GM19240 (cell line): ENCODE data around the gene GRPR.
A peak's percentile ranks its signal among the peaks of the same experiment; 100 is the strongest.
"Not testable (repeated sequence)": the region's sequence is repeated elsewhere in the genome, so short reads cannot be mapped to it uniquely, and the experiment has no call there.

Experiments
- DNase-seq: peaks from one replicate; pipeline ENCODE4 v3.0.0; 2011; ENCODE audit warnings: low spot score; ENCODE audit not compliant: insufficient read length

The GRPR gene

GRCh38 chrX:16137416-16138107, 14.2 kb downstream of the GRPR start:
- peak; percentile 26 for DNase-seq

DNA sequence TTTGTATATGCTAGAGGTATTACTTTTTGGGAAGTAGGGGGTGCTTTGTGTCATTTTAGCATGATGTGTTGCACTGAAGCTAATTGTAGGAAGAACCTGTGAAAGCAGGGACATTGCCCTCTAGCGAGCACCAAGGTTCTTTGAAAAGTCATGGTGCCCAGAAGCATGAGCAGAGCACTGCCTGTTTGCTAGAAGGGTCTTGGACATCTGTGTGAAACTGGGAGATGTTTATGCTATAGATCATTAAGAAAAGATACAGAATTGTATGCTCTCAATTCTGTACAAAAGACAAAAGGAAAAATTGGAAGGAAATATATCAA, 14.7 kb downstream of the GRPR start:
- no peak for DNase-seq

DNA sequence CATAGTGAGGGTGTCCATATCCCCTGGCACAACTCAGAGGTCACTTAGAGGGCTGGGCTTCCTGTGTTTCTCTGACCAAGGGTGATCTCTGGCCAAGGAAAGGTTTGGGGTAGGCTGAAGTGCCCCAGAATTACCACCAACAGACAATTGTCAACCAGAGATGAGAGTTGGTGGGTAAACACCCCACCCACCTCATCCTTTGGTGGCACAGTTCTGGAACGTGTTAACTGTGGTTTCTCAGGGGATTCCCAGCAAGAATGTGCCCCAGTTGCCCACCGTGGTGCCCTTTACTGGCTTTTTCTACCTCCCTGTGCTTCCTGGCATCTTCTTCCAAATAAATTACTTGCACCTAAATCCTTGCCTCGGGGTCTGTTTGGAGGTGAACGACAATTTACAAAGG, 17.1 kb downstream of the GRPR start:
- no peak for DNase-seq

DNA sequence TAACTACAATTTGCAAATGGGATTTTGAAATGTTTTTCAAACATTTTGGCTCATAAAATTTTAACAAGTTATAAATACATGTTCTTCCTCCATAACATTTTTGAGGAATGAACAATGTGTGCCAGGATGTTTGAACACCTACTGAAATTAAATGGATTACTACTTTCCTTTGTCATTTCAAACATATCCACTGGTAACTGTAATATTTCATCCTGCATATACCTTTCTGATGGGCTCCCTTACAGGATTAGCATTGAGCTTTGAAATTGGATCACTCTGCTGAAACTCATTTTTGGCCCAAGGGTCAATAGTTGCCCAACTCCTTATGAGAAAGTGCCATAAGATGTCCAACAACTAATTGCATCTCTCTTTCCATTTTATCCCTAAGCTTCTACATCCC, 17.6 kb downstream of the GRPR start:
- no peak for DNase-seq

- DNase-seq: no peak
These were observed 18.3 kb downstream of the GRPR start for GRCh38 chrX:16141422-16142245.

DNA sequence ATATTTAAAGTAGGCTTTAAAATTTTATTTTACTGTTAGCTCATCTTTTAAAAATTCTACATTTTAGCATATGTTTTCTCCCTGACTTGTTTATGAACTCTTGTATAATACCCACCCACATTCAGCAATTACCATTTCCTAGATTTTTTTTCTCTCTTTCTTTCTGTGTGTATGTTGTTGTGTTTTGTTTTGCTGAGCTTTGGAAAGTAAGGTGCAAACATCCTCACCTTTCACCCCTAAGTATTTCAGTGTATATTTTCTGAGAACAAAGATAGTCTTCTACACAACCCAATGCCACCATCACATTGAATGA, 18.8 kb downstream of the GRPR start:
- no peak for DNase-seq

GRCh38 chrX:16143968-16144367, 20.6 kb downstream of the GRPR start:
- no peak for DNase-seq

GRCh38 chrX:16144420-16144819, 21.1 kb downstream of the GRPR start:
- no peak for DNase-seq

DNA sequence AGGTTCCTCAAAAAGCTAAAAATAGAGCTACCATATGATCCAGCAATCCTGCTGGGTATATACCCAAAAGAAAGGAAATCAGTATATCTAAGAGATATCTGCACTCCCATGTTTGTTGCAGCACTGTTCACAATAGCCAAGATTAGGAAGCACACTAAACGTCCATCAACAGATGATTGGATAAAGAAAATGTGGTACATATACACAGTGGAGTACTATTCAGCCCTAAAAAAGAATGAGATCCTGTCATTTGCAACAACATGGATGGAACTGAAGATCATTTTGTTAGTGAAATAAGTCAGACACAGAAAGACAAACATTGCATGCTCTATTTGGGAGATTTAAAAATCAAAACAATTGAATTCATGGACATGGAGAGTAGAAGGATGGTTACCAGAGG, 21.7 kb downstream of the GRPR start:
- not testable (repeated sequence) for DNase-seq

DNA sequence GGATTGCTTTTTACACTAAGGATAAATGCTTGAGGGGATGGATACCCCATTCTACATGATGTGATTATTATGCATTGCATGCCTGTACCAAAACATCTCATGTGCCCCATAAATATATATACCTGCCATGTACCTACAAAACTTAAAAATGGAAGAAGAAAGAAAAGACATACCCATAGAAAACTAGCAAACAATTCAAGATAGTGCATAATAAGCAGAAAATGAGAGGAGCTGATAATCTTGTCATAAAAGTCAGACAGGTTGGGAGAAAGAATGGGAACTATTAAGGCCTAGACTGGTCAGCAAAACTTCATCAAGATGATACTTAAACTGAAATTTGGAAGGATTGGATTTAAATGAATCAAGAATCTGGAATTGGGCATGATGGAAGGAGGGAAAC, 22.3 kb downstream of the GRPR start:
- DNase-seq: no peak

DNA sequence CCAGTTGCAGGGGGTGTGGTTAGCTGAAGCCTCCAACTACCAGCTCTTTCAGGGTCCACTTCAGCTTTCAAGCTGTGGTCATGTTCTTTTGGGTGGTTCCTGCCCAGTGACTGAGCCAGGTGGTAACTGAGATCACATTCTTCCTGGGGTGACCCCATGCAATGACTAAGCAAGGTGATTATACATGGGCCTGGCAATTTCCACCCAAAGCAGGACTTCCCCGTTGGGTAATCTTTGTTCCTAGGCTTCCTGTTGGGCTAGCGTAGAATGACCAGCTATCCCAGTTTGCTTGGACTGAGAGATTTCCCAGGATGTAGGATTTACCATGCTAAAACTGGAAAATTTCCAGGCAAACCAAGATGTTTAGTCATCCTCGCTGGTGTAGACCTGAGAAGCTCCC, 25.5 kb downstream of the GRPR start:
- no peak for DNase-seq

GRCh38 chrX:16155581-16156096, 32.3 kb downstream of the GRPR start:
- DNase-seq: no peak

DNA sequence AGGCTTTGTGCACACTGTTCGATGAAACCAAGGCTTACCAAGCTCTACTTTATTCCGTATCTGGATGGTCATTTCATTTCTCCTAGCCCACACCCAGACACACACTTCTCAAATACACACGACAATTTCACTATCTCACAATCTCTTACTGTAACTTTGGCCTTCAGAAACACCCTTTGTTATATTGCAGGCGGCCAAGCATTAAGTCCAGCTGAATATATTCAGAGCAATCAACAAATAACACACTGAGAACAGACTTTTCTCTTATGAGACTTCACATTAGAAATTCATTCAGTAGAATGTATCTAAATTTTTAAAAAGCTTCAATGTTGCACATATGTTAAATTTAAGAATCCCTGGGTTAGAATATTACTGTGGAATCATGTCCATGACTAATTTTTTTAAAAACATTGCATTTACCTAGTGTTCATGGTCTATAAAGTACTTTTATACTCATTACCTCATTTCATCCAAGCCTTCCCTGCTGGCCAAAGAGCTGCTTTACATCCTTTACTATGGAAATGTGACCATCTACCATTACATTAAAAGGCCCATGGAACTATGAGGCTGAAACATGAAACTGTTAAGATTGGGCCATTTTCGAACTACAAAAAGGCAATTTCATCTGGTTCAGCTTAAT, 33.4 kb downstream of the GRPR start:
- DNase-seq: no peak

GRCh38 chrX:16160729-16161128, 37.4 kb downstream of the GRPR start:
- DNase-seq: no peak

DNA sequence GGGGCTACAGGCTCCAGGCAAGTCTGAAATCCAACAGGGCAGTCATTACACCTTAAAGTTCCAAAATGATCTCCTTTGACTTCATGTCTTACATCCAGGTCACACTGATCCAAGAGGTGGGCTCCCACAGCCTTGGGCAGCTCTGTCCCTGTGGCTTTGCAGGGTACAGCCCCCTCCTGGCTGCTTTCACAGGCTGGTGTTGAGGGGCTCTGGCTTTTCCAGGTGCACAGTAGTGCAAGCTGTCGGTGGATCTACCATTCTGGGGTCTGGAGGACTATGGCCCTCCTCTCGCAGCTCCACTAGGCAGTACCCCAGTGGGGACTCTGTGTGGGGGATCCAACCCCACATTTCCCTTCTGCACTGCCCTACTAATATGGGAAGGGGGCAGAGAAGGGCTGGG, 37.8 kb downstream of the GRPR start:
- DNase-seq: not testable (repeated sequence)

DNA sequence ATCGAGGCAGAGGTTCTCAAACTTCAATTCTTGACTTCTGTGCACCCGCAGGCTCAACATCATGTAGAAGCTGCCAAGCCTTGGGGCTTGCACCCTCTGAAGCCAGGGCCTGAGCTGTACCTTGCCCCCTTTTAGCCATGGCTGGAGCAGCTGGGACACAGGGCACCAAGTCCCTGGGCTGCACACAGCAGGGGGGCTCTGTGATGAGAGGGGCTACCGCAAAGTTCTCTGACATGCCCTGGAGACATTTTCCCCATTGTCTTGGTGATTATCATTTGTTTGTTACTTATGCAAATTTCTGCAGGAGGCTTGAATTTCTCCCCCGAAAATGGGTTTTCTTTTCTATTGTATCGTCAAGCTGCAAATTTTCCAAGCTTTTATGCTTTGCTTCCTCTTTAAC, 39.0 kb downstream of the GRPR start:
- DNase-seq: no peak

GRCh38 chrX:16164748-16165147, 41.4 kb downstream of the GRPR start:
- DNase-seq: no peak

- no peak for DNase-seq
These were observed 43.8 kb downstream of the GRPR start, which contains the start of gene MAGEB17 for GRCh38 chrX:16167181-16167580. Gene MAGEB17 (plus strand): TSS chrX:16167481. CDS start chrX:16170383, 2,902 bp downstream.

DNA sequence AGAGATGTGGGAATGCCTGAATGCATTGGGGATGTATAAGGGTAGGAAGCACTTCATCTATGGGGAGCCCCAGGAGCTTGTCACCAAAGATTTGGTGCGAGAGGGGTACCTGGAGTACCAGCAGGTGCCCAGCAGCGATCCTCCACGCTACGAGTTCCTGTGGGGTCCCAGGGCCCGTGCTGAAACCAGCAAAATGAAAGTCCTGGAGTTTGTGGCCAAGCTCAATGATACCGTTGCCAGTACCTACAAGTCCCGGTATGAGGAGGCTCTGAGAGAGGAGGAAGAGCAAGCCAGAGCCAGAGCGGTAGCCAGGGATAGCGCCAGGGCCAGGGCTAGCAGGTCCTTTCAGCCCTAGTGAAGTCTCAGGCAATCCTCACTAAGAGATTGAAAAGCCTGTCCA, 47.7 kb downstream of the GRPR start:
- DNase-seq: no peak

DNA sequence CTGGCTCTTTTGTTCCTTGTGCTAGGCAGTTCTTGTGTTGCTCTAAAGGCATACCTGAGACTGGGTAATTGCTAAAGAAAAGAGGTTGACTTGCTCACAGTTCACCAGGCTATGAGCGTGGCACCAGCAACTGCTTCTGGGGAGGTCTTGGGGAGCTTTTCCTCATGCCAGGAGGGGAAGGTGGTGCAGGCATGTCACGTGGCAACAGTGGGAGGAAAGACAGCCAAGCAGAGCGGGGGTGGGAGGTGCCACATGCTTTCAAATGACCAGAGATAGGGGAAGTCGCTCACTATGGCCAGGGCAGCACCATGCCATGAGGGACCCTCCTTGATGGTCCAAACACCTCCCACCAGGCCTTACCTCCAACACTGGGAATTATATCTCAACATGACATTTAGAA, 48.6 kb downstream of the GRPR start:
- no peak for DNase-seq

DNA sequence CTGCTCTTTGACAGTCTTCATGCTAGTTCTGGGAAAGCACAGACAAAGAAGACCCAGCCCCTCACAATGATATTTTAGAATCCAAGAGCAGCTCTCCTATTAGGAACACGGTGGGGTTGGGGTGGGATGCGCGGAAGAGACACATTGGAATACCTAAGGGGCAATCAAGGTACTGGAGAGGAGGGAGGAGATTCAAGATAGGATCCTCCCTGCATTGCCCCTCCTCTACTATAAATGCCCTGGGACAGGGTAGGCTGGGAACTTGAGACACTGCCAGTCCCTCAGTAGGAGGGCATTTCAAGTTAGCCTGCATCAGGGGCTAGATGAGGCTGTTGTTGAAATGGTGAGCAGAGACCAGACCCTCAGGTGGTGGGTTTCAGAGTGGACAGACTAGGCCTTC, 49.0 kb downstream of the GRPR start:
- DNase-seq: no peak

DNA sequence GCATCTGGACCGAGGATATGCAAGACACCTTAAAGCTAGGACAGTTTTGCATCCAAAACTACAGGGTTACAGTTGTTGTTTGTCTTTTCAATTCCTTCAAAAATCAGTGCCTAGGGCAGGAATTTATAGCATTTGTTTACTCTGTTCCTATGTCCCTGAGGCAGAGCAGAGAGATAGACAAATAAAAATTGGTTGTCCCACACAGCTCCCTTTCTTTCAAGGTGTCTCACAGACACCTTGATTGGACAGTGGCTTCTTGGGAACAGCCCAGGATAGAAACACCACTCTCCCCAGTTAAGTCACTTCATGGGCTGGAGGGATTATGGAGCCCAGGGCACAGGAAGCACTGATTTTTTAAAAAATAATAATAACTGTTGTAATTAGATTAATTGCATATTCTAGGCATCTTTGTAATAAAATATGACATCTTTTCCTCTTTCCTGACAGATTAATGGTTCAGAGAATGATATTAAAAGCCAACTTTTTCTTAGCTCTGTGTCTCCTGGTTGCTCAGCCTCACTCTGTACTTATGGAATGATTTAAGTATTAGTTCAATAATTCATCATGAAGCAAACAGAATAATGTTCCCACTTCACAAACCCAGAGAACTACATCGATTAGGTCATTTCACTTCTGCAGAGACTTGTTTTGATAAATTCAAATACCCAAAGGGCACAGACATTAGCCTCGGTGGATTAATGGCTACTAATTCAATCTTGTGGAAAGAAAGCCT, 52.1 kb downstream of the GRPR start:
- no peak for DNase-seq
